HTERT RPE-1 (cell line): Measurements from ENCODE around the gene TMC1.
"Not testable (repeated sequence)": the region's sequence is repeated elsewhere in the genome, so short reads cannot be mapped to it uniquely, and the experiment has no call there.

Experiments used
- in situ Hi-C: fragments of 300-500 bp; cut with MboI; formaldehyde crosslinking; loops from 4 replicates; pipeline ENCODE4 v1.14.3; 2020; ENCODE audit warnings: low sequenced_read_pairs

The TMC1 gene

GRCh38 chr9:72809586-72809985, 288.2 kb downstream of the TMC1 start:
- in situ Hi-C loops = no loop called here

GRCh38 chr9:72812559-72813111, 291.2 kb downstream of the TMC1 start:
- in situ Hi-C loops = no loop called here

GRCh38 chr9:72813544-72813943, 292.1 kb downstream of the TMC1 start:
- in situ Hi-C loops = no loop called here

- in situ Hi-C loops = no loop called here
These were observed 292.7 kb downstream of the TMC1 start for GRCh38 chr9:72814083-72814597.

- in situ Hi-C loops = no loop called here
These were observed 295.3 kb downstream of the TMC1 start for GRCh38 chr9:72816666-72817065.

- in situ Hi-C loops = no loop called here
These were observed 296.0 kb downstream of the TMC1 start for GRCh38 chr9:72817413-72817812.

GRCh38 chr9:72818385-72818784, 297.0 kb downstream of the TMC1 start:
- in situ Hi-C loops = no loop called here

GRCh38 chr9:72823971-72824370, 302.6 kb downstream of the TMC1 start:
- in situ Hi-C loops = no loop called here

GRCh38 chr9:72826996-72827949, 305.9 kb downstream of the TMC1 start:
- in situ Hi-C loops = no loop called here

- in situ Hi-C loops = no loop called here
These were observed 306.7 kb downstream of the TMC1 start for GRCh38 chr9:72827950-72828731.

GRCh38 chr9:72834994-72835393, 313.6 kb downstream of the TMC1 start:
- in situ Hi-C loops = no loop called here

GRCh38 chr9:72836790-72837189, 315.4 kb downstream of the TMC1 start:
- in situ Hi-C loops = no loop called here

GRCh38 chr9:72839085-72839484, 317.7 kb downstream of the TMC1 start:
- in situ Hi-C loops = no loop called here

GRCh38 chr9:72843520-72844439, 322.4 kb downstream of the TMC1 start:
- in situ Hi-C loops = no loop called here

- in situ Hi-C loops = no loop called here
These were observed 323.0 kb downstream of the TMC1 start for GRCh38 chr9:72844440-72844768.

- in situ Hi-C loops = not testable (repeated sequence)
These were observed 323.6 kb downstream of the TMC1 start for GRCh38 chr9:72845052-72845451.

- in situ Hi-C loops = not testable (repeated sequence)
These were observed 328.8 kb downstream of the TMC1 start for GRCh38 chr9:72850209-72850608.

GRCh38 chr9:72855321-72855720, 333.9 kb downstream of the TMC1 start:
- in situ Hi-C loops = no loop called here

GRCh38 chr9:72855890-72856523, 334.6 kb downstream of the TMC1 start:
- in situ Hi-C loops = no loop called here
